K562 (cell line): ENCODE results near the gene ACTA2. TPM values are rescaled to one million over a fixed set of nuclear protein-coding genes. Genes with fewer than 3 reads are reported as not detected.

Experiments
- ATAC-seq: fragments of 200-7000 bp; cut with Tn5 transposase; 3 replicates; pipeline ENCODE4 v1.9.1; 2020; ENCODE audit warnings: moderate library complexity
- BruUV-seq: library from RNA; stranded (reverse); fragments of 400-500 nt; replicated peaks from 2 replicates; lab custom pipeline; 2021; lab: Mats Ljungman, UMichigan
- CTCF ChIA-PET: fragments of 300-600 bp; formaldehyde crosslinking; extraction: SDS; loops from one replicate; lab custom pipeline; 2021; ENCODE audit warnings: low intra/inter-chr PET ratio; lab: Yijun Ruan, JAX
- POLR2A ChIA-PET: fragments of 300-600, 350-650 bp; sonication (Branson Sonifier 250); formaldehyde crosslinking; extraction: SDS; loops from one replicate; lab custom pipeline; 2021; ENCODE audit warnings: antibody characterized with exemption, inconsistent platforms; lab: Yijun Ruan, JAX
- DNase-seq, 4 experiments: peaks; one replicate each; pipeline versions ENCODE4 v3.0.0 to v3.0.0-alpha.2; 2011 to 2018; ENCODE audit warnings: low spot score in 3 of 4, mixed read lengths in 3 of 4; ENCODE audit errors: extremely low read depth in 1 of 4
- FAIRE-seq: peaks from 2 replicates; lab custom pipeline; 2011; peaks lifted over from hg19 to GRCh38; lab: Jason Lieb, UNC
- H2AFZ ChIP-seq: 2 replicates; pipeline ENCODE4 v1.6.0; 2011; ENCODE audit warnings: low read depth, low read length, control low read depth, inconsistent platforms
- H3K27ac ChIP-seq: fragments of 200-600 bp; 3 replicates; pipeline ENCODE4 v1.8.0; 2011; ENCODE audit warnings: low read depth, mild to moderate bottlenecking, control low read depth, inconsistent platforms, low read length, moderate library complexity, mixed read lengths; ENCODE audit errors: extremely low read depth
- H3K27me3 ChIP-seq, 2 experiments: fragments of 300-600 bp in 1 of 2; 2 replicates in 1 of 2; 3 replicates in 1 of 2; pipeline versions ENCODE4 v1.6.0 to v1.8.0; 2011; ENCODE audit warnings: inconsistent platforms in 2 of 2, low read length in 2 of 2, mild to moderate bottlenecking in 1 of 2, mixed read lengths in 1 of 2, moderate library complexity in 1 of 2; ENCODE audit not compliant: control insufficient read depth in 2 of 2, insufficient read depth in 2 of 2
- H3K36me3 ChIP-seq: fragments of 300-600 bp; 3 replicates; pipeline ENCODE4 v1.8.0; 2011; ENCODE audit warnings: mild to moderate bottlenecking, low read length, inconsistent platforms; ENCODE audit not compliant: control insufficient read depth, insufficient read depth
- H3K4me1 ChIP-seq, 2 experiments: fragments of 200-600 bp in 1 of 2; replicated peaks in 1 of 2; 2 replicates in 1 of 2; 3 replicates in 1 of 2; pipeline versions ENCODE4 v1.5.1 to v1.8.0; 2011; ENCODE audit warnings: inconsistent platforms in 2 of 2, low read length in 2 of 2, mild to moderate bottlenecking in 1 of 2, mixed read lengths in 1 of 2, moderate library complexity in 1 of 2; ENCODE audit not compliant: control insufficient read depth in 2 of 2, insufficient read depth in 2 of 2
- H3K4me2 ChIP-seq: 2 replicates; pipeline ENCODE4 v1.6.1; 2011; ENCODE audit warnings: low read length, control low read depth, inconsistent platforms, mixed read lengths; ENCODE audit not compliant: insufficient read depth
- H3K4me3 ChIP-seq: fragments of 200-600 bp; sonication (generic), shearing (Covaris generic); 2 replicates; pipeline ENCODE4 v1.5.1; 2016; ENCODE audit warnings: control low read depth, inconsistent platforms
- H3K79me2 ChIP-seq: fragments of 200-600 bp; 3 replicates; pipeline ENCODE4 v1.8.0; 2011; ENCODE audit warnings: low read length, inconsistent platforms; ENCODE audit not compliant: control insufficient read depth, insufficient read depth
- H3K9ac ChIP-seq, 2 experiments: 2 replicates each; pipeline versions ENCODE4 v1.6.0 to v1.6.1; 2011; ENCODE audit warnings: low read depth in 2 of 2, low read length in 2 of 2, control low read depth in 1 of 2, inconsistent platforms in 1 of 2, mild to moderate bottlenecking in 1 of 2, mixed read lengths in 1 of 2; ENCODE audit not compliant: insufficient read depth in 1 of 2
- H3K9me1 ChIP-seq: one replicate; pipeline ENCODE4 v1.6.0; 2011; ENCODE audit warnings: inconsistent platforms, mild to moderate bottlenecking, low read length, moderate library complexity; ENCODE audit not compliant: control insufficient read depth, insufficient read depth
- H3K9me3 ChIP-seq: replicated peaks from 2 replicates; pipeline ENCODE4 v1.5.1; 2011; ENCODE audit warnings: low read depth, low read length, inconsistent platforms; ENCODE audit not compliant: control insufficient read depth, insufficient read depth
- H4K20me1 ChIP-seq: replicated peaks from 2 replicates; pipeline ENCODE4 v1.6.1; 2011; ENCODE audit warnings: low read length, inconsistent platforms, mixed read lengths; ENCODE audit not compliant: control insufficient read depth, insufficient read depth
- ARID2 ChIP-seq: fragments of 450-650 bp; IDR thresholded peaks from 2 replicates; pipeline ENCODE4 v1.6.1; 2017; ENCODE audit warnings: antibody characterized with exemption, mild to moderate bottlenecking
- CCNT2 ChIP-seq: IDR thresholded peaks from 2 replicates; pipeline ENCODE4 v1.6.1; 2011; ENCODE audit warnings: borderline replicate concordance, low read depth, mild to moderate bottlenecking, moderate library complexity, mixed read lengths, low read length; ENCODE audit not compliant: insufficient read length; ENCODE audit errors: extremely low read depth
- GABPB1 ChIP-seq: sonication (generic); formaldehyde crosslinking; IDR thresholded peaks from 2 replicates; pipeline ENCODE4 v1.8.0; 2022; ENCODE audit warnings: mild to moderate bottlenecking, missing genetic modification reagents
- NCOA1 ChIP-seq: fragments of 450-650 bp; IDR thresholded peaks from 2 replicates; pipeline ENCODE4 v1.6.1; 2016; ENCODE audit warnings: low read depth
- POLR2AphosphoS5 ChIP-seq: IDR thresholded peaks from 2 replicates; pipeline ENCODE4 v1.6.1; 2011; ENCODE audit warnings: mild to moderate bottlenecking, low read depth, low read length, moderate library complexity; ENCODE audit not compliant: control insufficient read depth, insufficient read depth
- SAFB ChIP-seq: fragments of 200-400 bp; formaldehyde crosslinking; IDR thresholded peaks from 2 replicates; pipeline ENCODE4 v1.6.1; 2017; ENCODE audit warnings: low read depth, low read length, borderline replicate concordance
- WGBS: fragments of 100-300 bp; shearing (Covaris generic); methylation state at CpG from one replicate; pipeline ENCODE4 v1.1.6; 2016; ENCODE audit warnings: low coverage, mixed read lengths; ENCODE audit not compliant: insufficient coverage; ENCODE audit errors: missing lambda C conversion rate; 5-methylcytosine and 5-hydroxymethylcytosine counted together
- in situ Hi-C: fragments of 300-500 bp; cut with MboI; formaldehyde crosslinking; loops from 4 replicates; pipeline ENCODE4 v1.15.0; 2018; ENCODE audit warnings: inconsistent platforms, mixed read lengths
- intact Hi-C: fragments of 100-400 bp; cut with micrococcal nuclease; formaldehyde crosslinking; loops from 2 replicates; pipeline ENCODE4 v1.14.2; 2022
- polyA plus RNA-seq, 8 experiments: library from polyadenylated mRNA; depleted of rRNA in 4 of 8; stranded (reverse) in 5 of 8; unstranded in 3 of 8; fragments of >200 nt; fragmentation: Nextera tagmentation in 2 of 8; fragmentation: Illumina TruSeq in 1 of 8; extraction: Ambion mirVana in 2 of 8; extraction: Trizol in 1 of 8; gene quantifications; 2 replicates each; pipeline versions ENCODE4 v1.2.1 to v1.2.3, GENCODE V29; 2011 to 2014; ENCODE audit warnings: inconsistent platforms in 1 of 8, missing spikeins in 1 of 8
- total RNA-seq, 7 experiments: library from RNA; depleted of rRNA in 6 of 7; stranded (reverse); fragments of >200 nt in 6 of 7; fragmentation: Illumina TruSeq in 2 of 7; extraction: Trizol in 2 of 7; gene quantifications; 2 replicates each; pipeline versions ENCODE4 v1.2.1 to v1.2.3, GENCODE V29; 2011 to 2021; ENCODE audit warnings: low replicate concordance in 1 of 7

Gene ACTA2
- total and polyA plus RNA-seq, 9 of the 15 experiments (the other 6 are each of a cell fraction or from before 2014, with no cell fraction given) = 0.15 to 1.0 (median 0.38) TPM; not detected in 3

DNA sequence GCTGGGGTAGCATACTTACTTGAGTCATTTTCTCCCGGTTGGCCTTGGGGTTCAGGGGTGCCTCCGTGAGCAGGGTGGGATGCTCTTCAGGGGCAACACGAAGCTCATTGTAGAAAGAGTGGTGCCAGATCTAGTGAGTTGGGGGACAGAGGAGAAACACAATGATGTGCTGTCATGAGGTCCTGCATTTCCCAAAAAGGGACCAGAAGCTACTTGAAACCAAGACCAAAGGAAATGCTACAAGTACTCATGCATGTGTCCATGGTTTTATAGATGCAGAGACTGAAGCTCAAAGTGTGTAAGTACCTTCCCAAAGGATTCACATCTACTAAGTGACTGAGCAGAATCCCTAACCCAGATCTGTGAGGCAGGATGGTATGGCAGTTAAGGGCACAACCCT, 8.8 kb downstream of the ACTA2 start:
- no TSS peak for BruUV-seq
- intact Hi-C loops (no loop called here), in situ Hi-C loops (loop anchor here (5.0 kb wide), 1 partner anchor 279 kb away; no protein-coding TSS in a partner anchor)
- H3K36me3 ChIP-seq = no peaks in the 10 kb centered on the region
- no peak overlapping the region for H3K27ac ChIP-seq
- no peak for DNase-seq
- no peak overlapping the region for H3K9ac ChIP-seq
- no peak for FAIRE-seq
- ChIA-PET CTCF (no interaction called here), POLR2A (interaction anchor here (0.6 kb wide), 1 partner anchor 870 kb away, joined by 3 read pairs; no protein-coding TSS in a partner anchor)
- no peaks in the 10 kb centered on the region for H3K9me1 ChIP-seq
- 0% methylated on average over 2 of the region's 3 CpGs for WGBS
- no peak overlapping the region for H3K4me3 ChIP-seq
- no peak overlapping the region for H2AFZ ChIP-seq
- H3K4me2 ChIP-seq = no peak overlapping the region
- no peaks in the 10 kb centered on the region for H3K9me3 ChIP-seq
- no peaks in the 10 kb centered on the region for H4K20me1 ChIP-seq
- no peaks in the 10 kb centered on the region for H3K79me2 ChIP-seq
- no peak for TF ChIP-seq NCOA1
- no peaks in the 10 kb centered on the region for H3K27me3 ChIP-seq
- no peak for ATAC-seq
- no peaks in the 10 kb centered on the region for H3K4me1 ChIP-seq

DNA sequence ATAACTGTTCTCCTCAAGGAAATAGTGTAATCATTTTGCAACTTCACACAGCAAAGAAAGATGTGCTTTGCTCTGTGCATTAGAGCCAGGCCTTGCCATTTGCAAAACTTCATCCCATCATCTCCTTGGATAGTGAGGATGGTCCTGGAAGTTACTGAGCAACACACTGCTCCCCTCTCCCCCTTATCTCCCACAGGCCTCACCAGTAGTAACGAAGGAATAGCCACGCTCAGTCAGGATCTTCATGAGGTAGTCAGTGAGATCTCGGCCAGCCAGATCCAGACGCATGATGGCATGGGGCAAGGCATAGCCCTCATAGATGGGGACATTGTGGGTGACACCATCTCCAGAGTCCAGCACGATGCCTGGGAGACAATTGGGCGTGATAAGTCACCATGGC, 11.5 kb downstream of the ACTA2 start:
- no peak overlapping the region for H2AFZ ChIP-seq
- H3K36me3 ChIP-seq = no peaks in the 10 kb centered on the region
- 0% methylated on average over 6 of the region's 6 CpGs for WGBS
- no peak for DNase-seq
- ChIA-PET POLR2A (no interaction called here), CTCF (no interaction called here)
- FAIRE-seq = no peak
- in situ Hi-C loops = loop anchor here (5.0 kb wide), 1 partner anchor 281 kb away; no protein-coding TSS in a partner anchor
- H3K79me2 ChIP-seq = no peaks in the 10 kb centered on the region
- no peak for ATAC-seq
- TF ChIP-seq POLR2AphosphoS5 (no peak), CCNT2 (no peak), GABPB1 (CRISPR knock-in tag) (no peak), SAFB (no peak), ARID2 (no peak)
- no peak overlapping the region for H3K4me3 ChIP-seq
- H3K9me3 ChIP-seq = no peaks in the 10 kb centered on the region
- H3K9me1 ChIP-seq = no peaks in the 10 kb centered on the region
- no peaks in the 10 kb centered on the region for H4K20me1 ChIP-seq
- H3K4me1 ChIP-seq = no peaks in the 10 kb centered on the region
- no peak overlapping the region for H3K4me2 ChIP-seq
- no peak overlapping the region for H3K9ac ChIP-seq
- no peak overlapping the region for H3K27ac ChIP-seq
- intact Hi-C loops = no loop called here
- BruUV-seq = no TSS peak
- no peaks in the 10 kb centered on the region for H3K27me3 ChIP-seq
